SK-MEL-5 (cell line): ENCODE results near the gene BOLA2B. TPM values are rescaled to one million over a fixed set of nuclear protein-coding genes. Genes with fewer than 3 reads are reported as not detected.
A peak's percentile ranks its signal among the peaks of the same experiment; 100 is the strongest.
"Not testable (repeated sequence)": the region's sequence is repeated elsewhere in the genome, so short reads cannot be mapped to it uniquely, and the experiment has no call there.

ENCODE experiments used
- DNase-seq: peaks from one replicate; pipeline ENCODE4 v3.0.0-alpha.2; 2016; ENCODE audit warnings: low read depth, low spot score
- in situ Hi-C: cut with HindIII; loops from 2 replicates; pipeline ENCODE4 v1.10.0; 2016; ENCODE audit warnings: low sequenced_read_pairs, high pct_unique_total_duplicates, low pct_unique_long_range_greater_than_20kb
- total RNA-seq: library from RNA; depleted of rRNA; stranded (reverse); fragments of >200 nt; shearing (Covaris generic); gene quantifications from 2 replicates; pipeline ENCODE4 v1.2.3, GENCODE V29; 2014

The BOLA2B gene
- total RNA-seq, 1 experiment from 2014 or later = 24.0 TPM

DNA sequence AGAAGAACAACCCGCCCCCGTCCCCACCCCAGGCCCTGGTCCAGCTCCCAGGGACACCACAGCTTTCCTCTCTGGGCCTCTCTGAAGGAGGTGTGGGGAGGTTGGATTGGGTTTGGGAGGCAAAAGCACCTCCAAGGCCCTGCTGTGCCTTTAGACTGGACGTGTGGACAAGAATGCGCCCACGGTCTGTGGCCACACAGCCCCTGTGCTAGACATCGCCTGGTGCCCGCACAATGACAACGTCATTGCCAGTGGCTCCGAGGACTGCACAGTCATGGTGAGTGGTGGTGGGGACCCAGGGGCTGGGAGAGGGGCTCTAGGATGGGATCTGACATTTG lies 7.1 kb downstream of the BOLA2B start:
- DNase-seq = no peak

DNA sequence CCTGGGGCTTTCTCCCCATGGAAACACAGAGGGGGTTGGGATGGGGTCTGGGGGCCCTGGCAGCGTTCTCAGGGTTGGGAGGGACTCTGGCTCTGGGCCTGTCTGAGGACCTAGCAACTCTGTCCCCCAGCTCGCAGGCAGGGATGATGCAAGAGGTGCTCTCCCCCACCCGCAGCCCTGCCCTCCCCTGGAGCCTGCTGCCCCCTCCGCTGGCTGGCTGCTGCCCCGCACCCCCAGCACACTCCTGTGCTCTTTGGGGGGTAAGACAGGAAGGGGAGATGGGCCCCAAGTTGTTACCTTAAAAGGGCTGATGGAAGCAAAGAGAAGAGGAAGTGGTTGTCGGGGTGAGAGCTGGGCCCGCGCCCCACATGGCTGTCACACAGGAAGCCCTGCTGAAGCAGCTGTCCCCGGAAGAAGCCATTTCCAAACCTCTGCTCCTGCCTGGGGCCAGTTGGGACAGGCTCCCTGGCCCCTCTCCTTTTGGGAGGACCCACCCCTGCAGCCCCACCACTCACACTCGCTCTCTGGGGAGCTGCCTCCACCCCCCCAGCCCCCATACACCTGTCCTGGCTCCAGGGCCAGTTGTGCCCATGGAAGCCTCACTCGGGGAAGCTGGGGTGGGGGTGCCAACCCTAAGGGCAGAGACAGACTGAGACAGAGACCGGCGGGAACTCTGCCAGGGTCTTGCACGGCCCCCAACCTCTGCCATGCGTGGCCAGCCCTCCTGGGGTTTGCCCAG lies 7.6 kb downstream of the BOLA2B start:
- DNase-seq = no peak
- in situ Hi-C loops = no loop called here

More for the DNA sequence above, 7.1 kb downstream of the BOLA2B start:
- in situ Hi-C loops = no loop called here

DNA sequence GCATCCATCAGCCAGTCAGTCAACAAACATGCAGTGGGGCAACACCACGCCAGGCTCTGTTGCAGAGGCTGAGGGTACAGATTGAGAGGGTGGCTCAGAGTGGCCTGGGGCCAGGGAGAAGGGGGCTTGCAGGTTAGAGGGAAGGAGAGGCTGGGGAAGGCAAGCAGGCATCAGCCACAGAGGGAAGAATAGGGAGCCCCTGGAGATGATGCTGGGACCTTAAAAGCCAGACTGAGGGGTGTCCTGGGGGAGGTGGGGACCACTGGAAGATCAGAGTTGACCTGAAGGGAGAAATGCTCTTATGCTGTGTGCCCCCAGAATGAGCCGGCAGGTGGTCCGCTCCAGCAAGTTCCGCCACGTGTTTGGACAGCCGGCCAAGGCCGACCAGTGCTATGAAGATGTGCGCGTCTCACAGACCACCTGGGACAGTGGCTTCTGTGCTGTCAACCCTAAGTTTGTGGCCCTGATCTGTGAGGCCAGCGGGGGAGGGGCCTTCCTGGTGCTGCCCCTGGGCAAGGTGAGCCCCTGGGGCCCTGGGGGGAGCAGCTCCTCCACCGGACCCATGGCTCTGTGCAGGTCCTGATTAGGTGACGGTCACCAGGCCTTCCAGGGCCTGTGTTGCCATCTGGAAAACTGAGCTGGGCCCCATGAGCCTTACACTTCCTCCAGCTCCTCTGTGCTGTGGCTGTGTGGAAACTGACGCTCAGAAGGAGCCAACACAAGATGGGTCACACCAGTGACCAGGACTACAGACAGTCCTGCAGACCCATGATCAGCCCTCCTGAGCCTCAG lies 8.4 kb downstream of the BOLA2B start:
- DNase-seq = no peak
- in situ Hi-C loops = no loop called here

DNA sequence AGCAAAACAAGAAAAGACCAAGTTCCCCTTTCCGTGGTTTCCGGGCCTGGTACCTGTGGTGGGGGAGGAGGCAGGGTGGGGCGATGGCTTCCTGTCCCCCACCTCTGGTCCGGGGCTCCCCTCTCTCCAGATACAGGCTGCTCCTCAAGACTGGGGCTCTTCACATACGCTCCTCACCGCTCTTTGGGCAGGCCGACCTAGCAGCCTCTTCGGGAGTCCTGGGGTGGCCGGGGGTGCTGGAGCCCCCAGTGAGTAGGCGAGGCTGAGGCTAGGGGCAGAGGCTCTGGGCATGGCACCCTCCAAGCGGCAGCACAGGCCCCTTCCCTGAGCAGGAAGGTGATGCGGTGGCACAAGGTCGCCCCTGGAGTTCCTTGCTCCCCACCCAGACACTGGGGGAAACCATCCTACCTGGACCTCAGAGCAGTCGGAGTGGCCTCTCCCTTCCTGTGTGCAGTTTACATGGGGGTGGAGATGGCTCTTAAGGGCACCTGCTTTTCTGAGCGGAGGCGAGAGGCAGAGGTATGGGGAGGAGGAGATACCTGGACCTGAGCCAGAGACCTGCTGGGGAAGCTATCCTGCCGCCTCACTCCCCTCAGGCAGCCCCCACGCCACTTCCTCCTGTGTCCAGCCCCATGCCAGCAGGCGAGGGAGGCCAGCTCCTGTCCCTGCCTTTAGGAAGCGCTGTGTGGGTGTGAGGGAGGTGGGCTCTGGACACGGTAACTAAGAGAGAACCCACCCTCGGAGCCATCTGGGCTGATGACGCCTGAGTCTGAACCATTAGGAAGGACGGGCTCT lies 9.2 kb downstream of the BOLA2B start:
- in situ Hi-C loops = no loop called here
- DNase-seq = no peak

DNA sequence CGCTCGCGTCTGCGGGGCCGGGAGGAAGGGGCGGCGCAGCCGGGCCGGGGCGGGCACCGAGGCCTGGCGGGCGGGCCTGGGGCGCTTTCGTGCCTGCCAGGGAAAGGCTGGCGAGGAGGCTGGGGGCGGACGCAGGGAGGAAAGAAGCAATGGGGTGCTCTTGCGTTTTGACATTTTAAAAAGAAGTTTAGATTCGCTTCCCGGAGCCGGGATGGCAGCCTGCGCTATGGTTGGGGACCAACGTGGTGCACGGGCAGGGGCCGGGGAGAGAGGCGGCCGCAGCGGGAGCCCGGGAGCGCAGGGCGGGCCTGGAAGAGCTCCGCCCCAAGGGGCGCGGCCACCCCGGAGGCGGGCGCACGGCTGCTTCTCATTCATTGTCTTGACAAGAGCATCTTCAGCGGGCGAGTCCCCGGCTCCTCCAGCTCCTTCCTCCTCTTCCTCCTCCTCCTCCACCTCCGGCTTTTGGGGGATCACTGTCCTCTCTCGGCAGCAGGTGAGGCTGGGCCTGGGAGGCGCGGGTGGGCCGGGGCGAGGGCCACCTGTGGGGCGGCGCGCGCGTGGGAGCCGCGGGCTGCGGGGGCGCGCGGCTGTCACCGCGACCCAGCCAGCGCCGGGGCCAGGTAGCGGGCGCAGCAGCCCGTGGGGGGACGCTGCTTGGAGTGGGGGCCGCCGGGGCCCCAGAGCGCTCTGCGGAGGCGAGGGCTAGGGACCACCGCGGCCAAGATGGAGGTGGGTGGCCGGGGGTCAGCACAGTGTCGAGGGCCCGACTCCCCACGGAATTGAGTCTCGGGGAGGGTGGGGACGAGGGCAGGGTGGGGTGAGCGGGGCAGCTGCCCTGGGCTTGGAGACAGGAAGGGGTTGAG lies 10.0 kb downstream of the BOLA2B start, which contains the start of gene CORO1A:
TSS of gene CORO1A (plus strand) at position 370 of the 863 bp plus-strand sequence. CDS start 1,608 bp downstream, outside the sequence.
- in situ Hi-C loops = no loop called here
- peak; percentile 67 for DNase-seq

- in situ Hi-C loops = no loop called here
- DNase-seq = no peak
These were observed 12.7 kb downstream of the BOLA2B start for GRCh38 chr16:30180741-30181140.

DNA sequence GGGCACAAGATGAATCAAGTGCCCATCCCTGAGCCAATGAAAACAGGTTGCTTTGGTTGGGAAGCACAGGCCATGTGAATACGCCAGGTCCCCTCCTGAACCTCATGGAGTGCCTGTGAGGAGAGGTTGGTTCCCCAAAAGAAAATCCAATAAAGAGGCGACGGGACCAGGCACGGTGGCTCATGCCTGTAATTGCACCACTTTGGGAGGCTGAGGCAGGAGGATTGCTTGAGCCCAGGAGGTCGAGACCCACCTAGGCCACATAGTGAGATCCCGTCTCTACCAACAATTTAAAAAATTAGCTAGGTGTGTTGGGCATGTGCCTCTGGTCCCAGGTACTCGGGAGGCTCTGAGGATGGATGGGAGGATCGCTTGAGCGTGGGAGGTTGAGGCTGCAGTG lies 13.5 kb downstream of the BOLA2B start:
- in situ Hi-C loops = no loop called here
- no peak for DNase-seq

DNA sequence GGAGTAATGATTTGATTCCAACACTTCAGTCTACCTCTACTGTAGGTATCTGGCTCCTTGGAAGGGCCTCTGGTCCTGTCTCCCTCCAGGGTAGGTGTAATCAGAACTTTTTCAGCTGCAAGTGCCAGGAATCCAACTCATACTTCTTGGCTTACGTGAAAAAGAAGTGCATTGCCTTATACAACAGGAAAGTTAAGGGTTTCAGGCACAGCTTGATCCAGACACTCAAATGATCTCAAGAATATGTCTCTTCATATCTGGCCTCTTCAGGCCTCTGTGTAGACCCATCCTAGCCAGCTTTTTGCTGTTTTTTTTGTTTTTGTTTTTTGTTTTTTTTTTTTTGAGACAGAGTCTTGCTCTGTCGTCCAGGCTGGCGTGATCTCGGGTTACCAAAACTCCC lies 14.3 kb downstream of the BOLA2B start:
- in situ Hi-C loops = no loop called here
- no peak for DNase-seq

DNA sequence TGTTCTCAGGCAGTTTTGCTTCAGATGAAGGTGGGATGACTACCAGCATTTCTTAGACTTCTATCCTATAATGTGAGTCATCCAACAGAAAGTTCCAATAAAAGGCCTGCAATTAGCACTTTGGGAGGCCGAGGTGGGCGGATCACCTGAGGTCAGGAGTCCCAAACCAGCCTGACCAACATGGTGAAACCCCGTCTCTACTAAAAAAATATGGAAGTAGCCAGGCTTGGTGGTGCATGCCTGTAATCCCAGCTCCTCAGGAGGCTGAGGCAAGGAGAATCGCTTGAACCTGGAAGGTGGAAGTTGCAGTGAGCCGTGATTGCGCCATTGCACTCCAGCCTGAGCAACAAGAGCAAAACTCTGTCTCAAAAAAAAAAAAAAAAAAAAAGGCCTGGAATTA lies 16.6 kb downstream of the BOLA2B start:
- in situ Hi-C loops = not testable (repeated sequence)

DNA sequence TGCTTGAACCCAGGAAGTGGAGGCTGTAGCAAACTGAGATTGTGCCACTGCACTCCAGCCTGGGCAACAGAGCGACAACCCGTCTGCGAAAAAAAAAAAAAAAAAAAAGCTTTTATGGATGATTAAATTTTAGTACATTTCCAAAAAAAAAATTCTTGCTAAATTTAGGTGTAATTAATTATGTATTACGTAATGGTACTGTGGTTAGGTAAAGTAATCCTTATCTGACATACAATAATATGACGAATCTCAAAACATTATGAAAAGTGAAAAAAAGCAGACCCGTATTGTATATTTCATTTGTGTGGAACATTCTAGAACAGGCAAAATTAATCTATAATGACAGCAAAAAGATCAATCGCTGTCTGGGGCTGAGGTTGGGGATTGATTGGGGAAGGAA lies 20.4 kb downstream of the BOLA2B start:
- in situ Hi-C loops = no loop called here
- DNase-seq = no peak

More for the DNA sequence above, 16.6 kb downstream of the BOLA2B start:
- not testable (repeated sequence) for DNase-seq

DNA sequence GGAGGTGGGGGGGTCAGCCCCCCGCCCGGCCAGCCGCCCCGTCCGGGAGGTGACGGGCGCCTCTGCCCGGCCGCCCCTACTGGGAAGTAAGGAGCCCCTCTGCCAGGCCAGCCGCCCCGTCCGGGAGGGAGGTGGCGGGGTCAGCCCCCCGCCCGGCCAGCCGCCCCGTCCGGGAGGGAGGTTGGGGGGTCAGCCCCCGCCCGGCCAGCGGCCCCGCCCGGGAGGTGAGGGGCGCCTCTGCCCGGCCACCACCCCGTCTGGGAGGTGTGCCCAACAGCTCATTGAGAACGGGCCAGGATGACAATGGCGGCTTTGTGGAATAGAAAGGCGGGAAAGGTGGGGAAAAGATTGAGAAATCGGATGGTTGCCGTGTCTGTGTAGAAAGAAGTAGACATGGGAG lies 23.3 kb downstream of the BOLA2B start:
- in situ Hi-C loops, DNase-seq: not testable (repeated sequence)

DNA sequence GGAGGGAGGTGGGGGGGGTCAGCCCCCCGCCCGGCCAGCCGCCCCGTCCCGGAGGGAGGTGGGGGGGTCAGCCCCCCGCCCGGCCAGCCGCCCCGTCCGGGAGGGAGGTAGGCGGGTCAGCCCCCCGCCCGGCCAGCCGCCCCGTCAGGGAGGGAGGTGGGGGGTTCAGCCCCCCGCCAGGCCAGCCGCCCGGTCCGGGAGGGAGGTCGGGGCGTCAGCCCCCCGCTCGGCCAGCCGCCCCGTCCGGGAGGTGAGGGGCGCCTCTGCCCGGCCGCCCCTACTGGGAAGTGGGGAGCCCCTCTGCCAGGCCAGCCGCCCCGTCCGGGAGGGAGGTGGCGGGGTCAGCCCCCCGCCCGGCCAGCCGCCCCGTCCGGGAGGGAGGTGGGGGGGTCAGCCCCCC lies 24.1 kb downstream of the BOLA2B start:
- in situ Hi-C loops, DNase-seq: not testable (repeated sequence)

GRCh38 chr16:30168746-30169145 lies 24.7 kb downstream of the BOLA2B start:
- DNase-seq, in situ Hi-C loops: not testable (repeated sequence)

DNA sequence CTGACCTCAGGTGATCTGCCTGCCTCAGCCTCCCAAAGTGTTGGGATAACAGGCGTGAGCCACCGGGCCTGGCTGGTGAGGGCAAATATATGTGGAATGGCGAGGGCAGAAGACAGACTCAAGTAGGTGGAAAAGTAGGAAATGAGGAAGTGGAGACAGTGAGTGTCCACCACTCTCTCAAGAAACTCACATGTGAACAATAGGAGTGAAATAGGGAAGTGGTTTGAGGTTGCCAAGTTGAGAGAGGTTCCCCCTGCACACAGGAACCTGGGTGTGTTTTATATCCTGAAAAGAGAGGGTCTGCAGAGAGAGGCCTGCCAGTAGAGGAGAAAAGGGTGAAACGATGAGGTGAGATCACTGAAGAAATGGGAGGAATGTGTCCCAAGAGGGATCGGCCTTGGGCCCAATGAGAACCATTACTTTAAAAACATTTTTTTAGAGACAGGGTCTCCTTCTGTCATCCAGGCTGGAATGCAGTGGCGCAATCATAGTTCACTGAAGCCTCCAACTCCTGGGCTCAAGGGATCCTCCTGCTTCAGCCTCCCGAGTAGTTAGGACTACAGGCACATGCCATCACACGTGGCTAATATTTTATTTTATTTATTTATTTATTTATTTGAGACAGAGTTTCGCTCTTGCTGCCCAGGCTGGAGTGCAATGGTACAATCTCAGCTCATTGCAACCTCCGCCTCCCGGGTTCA lies 27.1 kb downstream of the BOLA2B start:
- in situ Hi-C loops = no loop called here
- DNase-seq = no peak

DNA sequence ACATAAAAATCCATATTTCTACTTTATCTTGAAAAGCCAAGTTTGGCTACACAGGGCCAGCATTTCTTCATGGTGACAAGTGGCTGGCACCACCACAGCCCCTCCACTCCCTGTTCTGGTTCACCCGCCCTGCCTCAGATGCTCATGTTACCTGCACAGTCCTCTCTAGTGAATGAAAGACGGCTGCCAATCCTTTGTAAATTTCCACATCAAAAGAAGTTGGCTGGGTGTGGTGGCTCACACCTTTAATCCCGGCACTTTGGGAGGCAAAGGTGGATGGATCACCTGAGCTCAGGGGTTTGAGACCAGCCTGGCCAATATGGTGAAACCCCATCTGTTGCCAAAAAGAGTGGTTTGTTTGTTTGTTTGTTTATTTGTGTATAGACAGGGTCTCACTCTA lies 29.9 kb downstream of the BOLA2B start:
- in situ Hi-C loops = no loop called here
- no peak for DNase-seq

DNA sequence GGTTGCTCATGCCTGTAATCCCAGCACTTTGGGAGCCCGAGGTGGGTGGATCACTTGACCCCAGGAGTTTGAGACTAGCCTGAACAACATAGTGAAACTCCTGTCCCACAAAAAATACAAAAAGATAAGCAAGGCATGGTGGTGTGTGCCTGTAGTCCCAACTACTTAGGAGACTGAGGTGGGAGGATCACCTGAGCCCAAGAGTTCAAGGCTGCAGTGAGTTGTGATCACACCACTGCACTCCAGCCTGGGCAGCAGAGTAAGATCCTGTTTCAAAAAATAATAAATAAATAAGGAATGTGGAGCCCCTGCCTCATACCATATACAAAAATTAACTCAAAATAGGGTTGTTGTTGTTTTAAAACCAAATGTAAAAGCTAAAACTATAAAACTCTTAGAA lies 36.3 kb downstream of the BOLA2B start:
- in situ Hi-C loops = no loop called here

DNA sequence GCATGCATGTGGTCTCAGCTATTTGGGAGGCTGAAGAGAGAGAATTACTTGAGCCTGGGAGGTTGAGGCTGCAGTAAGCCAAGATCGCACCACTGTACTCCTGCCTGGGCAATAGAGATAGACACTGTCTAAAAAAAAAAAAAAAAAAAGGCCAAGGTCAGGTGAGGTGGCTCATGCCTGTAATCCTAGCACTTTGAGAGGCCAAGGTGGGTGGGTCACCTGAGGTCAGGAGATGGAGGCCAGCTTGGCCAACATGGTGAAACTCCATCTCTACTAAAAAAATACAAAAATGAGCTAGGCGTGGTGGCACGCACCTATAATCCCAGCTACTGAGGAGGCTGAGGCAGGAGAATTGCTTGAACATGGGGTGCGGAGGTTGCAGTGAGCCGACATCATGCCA lies 38.3 kb downstream of the BOLA2B start:
- in situ Hi-C loops = no loop called here

More for the DNA sequence above, 36.3 kb downstream of the BOLA2B start:
- DNase-seq = no peak

More for the DNA sequence above, 38.3 kb downstream of the BOLA2B start:
- no peak for DNase-seq
